Measurements from ENCODE around the gene AOX1. TPM values are rescaled to one million over a fixed set of nuclear protein-coding genes. Genes with fewer than 3 reads are reported as not detected.
"Not testable (repeated sequence)": the region's sequence is repeated elsewhere in the genome, so short reads cannot be mapped to it uniquely, and the experiment has no call there.

Gene AOX1
- polyA plus RNA-seq, 12 donors, result 0.66 to 1.5 (median 1.2) TPM; not detected in 2

DNA sequence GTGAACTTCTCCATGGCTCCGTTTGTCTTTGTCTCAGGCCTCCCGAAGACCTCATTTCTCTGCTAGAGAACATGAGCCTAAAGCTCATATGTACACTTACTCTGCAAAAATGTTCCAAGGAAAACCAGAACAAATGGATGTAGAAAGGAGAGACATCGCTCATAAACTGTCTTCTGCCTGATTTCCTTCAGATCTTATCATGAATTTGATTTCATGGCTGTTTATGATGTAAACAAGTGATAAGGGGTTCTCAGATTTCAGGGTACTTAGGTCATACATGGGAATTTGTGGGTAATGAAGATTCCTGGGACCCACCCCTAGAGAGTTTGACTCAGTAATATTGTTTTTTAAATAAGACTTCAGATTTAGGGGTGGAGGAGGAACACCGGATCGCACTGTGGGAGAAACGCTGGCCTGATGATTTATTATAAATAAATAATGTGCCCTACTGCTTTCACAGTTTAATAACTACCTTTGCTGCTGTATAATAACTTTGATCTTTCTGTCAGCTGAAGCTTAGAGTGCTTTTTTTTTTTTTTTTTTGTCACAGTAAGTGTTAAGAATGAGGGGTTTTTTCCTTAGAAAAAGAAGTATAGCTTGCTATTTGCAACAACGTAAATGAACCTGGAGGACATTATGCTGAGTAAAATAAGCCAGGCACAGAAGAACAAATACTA lies 14.9 kb downstream of the AOX1 start:
- no peak for DNase-seq

DNA sequence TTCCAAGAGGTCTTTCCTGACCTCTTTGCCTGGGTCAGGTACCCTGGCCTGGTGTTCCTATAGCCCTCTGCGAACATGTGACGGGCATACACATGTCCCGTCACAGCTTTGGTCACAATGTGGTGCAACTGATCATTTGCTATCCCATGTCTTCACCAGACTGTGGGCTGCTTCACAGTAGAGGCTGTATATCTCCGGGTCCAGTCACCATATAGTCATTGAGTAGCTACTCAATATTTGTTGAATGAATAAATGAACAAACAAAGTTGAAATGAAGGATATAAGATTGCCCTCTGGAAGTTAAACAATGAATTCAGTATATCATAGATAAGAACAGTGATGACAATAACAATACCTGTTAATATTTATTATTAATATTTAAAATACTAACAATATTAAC lies 16.8 kb downstream of the AOX1 start:
- DNase-seq, result no peak

DNA sequence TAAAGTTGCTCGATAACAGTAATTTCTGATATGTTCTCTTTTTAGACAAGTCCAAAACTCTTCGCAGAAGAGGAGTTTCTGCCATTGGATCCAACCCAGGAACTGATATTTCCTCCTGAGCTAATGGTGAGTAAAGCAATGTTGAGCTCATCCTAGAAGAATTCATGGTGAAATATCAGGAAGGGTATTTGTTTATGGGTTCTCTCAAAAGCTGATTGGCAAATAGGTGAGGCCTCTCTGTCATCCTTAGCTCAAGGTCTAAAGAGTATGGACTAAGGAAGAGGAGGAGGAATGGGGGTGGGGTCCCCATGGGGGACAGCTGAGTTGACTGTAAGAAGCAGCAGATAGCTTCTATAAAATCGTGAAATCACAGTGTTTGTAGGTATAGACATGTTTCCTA lies 18.2 kb downstream of the AOX1 start:
- no peak for DNase-seq

DNA sequence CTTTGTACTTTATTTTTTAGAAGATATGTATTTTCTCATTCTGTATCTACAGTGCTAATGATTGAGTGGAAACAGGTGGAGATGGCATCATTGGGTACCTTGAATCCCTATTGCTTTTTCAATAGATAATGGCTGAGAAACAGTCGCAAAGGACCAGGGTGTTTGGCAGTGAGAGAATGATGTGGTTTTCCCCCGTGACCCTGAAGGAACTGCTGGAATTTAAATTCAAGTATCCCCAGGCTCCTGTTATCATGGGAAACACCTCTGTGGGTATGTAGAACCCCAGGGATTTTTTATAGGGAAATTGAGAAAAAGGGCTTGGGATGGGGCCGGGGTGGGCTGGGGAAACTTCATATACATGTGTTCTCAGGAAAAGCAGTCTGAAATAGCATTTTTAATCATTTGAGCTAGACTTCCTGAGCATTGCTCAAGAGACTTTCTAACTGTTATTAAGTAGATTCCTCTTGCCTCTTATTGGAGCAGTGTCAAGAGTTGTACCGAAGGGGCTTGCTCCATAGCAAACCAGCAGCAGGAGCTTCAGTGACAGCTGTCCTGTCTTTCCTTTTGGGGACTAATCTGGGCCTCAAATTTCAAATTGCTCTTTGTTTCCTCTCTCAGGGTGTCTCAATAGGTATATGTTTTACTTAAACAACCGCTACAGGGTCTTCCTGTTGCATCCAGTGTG lies 18.9 kb downstream of the AOX1 start:
- no peak for DNase-seq

DNA sequence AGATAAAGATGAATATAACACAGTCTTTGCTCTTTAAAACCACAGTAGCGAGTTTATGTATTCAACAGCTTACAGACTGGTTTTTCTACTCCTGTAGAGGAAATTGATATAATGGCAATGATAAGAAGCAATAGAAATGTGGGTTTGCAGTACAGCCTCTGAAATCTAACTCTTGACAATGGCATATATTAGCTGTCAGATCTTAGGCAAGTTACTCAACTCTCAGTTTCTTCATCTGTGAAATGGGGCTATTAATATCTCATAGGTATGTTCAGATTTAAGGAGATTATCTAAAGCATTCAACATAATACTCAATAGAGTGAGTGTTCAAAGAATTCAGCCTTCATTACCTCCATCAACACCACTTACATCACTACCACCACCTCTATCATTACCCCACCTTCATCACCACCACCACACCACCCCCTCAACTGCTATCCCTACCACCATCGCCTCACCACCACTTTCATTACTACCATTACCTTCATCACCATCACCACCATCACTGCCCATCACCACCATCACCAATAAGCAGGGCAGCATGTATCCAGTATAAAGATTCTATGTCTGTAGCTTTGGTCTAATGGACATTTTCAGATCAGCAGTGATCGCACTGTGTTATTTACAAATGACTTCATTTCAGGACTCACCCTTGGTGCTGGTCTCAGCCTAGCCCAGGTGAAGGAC lies 22.7 kb downstream of the AOX1 start:
- DNase-seq, result no peak

DNA sequence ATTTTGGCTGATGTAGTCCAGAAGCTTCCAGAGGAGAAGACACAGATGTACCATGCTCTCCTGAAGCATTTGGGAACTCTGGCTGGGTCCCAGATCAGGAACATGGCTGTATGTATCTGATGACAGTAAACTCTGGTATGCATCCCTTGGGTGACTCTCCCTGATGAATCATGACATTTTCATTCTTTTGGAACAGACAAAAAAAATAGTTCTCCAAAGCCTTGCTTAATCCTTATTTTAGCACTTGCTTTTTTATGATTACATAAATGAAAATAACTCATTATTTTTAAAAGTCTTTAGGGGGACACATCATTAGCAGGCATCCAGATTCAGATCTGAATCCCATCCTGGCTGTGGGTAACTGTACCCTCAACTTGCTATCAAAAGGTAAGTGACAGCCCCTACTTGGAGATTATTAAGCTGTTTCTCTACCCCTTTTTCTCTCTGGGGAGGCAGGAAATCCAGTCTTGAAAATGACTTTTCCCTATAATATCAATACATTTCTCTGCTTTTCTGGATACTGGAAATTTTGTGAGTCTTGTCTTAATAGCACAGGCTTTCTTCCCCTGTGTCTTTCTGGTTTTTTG lies 23.3 kb downstream of the AOX1 start:
- no peak for DNase-seq

DNA sequence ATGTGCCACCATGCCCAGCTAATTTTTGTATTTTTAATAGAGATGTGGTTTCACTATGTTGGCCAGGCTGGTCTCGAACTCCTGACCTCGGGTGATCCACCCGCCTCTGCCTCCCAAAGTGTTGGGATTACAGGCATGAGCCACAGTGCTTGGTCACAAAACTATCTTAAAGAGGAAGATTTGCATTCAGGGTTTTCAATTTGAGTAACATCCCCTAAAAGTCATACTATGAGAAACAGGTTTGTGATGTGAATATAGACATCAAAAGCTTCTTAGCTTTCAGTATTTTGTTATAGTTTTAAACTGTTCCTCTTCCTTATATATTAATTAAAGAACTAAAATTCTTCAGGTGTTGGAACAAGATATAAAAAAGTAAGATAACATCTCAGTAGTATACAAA lies 24.4 kb downstream of the AOX1 start:
- DNase-seq, result not testable (repeated sequence)

DNA sequence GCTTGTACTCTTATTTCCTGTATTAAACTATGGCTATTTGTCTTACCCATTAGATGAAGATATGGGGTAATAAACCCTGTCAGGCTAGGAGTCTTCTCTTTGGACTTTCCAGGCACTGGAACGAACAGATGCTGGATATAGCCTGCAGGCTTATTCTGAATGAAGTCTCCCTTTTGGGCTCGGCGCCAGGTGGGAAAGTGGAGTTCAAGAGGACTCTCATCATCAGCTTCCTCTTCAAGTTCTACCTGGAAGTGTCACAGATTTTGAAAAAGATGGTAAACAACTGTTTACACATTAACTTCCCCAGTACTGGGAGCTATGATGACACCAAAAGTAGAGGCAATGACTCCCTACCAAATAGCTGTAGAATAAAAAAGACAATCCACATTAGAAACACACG lies 27.9 kb downstream of the AOX1 start:
- no peak for DNase-seq

DNA sequence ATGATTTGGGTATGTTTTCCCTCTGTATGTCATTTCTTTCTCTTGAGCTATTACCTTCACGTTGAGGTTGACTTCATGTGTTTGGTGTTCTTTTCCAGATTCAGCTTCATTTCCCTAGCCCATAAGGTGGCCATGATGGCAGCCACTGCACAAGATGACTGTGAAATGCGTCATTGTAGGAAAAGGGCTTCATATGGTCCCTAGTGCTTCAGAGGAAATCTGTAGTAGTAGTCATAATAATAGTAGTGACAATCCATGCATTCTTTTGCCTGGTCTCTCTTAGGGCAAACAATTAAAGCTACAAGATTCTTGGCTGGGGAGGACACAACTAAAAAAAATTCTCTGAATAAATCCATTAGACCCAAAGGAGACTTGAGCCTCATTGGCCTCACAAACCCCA lies 28.4 kb downstream of the AOX1 start:
- no peak for DNase-seq

DNA sequence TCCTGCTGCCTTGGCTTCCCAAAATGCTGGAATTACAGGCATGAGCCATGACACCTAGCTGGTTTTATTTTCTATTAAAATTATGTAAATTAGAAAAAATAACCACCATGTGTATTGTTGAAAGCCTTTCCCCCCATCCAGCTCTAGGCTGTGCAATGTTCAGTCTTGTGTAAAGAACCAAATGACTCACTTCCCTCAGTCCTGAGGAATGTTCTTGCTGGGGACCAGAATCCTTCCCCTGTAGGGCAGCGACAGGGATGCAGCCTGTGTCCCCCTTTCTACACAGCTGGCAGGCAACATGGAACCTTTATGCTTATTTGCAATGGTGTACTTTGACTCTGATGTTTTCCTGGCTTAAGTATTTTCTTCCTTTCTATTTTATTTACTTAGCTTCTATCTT lies 29.4 kb downstream of the AOX1 start:
- no peak for DNase-seq

DNA sequence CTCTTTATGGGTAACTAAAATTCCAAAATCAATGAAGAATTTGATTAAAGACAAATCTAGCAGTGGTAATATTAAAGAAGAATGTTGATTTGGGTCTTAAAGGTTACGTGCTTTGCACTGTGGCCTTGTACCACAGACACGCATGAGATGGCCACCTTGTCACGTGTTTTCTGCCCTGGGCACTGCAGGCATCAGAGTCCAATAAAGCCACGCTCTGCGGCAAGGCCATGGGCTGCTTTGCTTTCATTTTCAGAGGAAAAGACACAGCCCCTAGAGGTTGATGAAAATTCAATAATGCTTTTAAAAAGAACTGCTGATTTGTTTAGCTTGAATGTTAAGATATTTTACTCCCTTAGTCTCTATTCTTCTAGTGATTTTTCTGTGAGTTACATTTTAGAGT lies 30.4 kb downstream of the AOX1 start:
- DNase-seq, result no peak

DNA sequence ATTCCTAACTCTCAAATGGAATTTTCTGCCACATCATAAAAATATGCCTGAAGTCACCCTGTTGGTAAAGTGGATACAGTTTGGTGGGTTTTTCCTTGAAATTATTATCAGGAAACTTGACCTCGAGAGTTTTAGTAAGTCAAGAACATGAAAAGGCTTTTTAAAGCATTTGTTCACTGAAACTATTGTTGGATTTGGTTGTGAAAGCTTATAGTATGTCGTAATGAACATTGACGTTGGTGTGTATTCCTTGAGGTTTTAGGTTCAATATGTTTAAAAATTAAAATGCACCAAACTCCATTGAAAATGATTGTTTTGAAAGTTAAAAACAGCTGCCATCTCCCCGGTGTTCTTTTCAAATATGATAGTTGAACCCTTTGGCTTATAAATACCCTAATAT lies 30.8 kb downstream of the AOX1 start:
- no peak for DNase-seq

DNA sequence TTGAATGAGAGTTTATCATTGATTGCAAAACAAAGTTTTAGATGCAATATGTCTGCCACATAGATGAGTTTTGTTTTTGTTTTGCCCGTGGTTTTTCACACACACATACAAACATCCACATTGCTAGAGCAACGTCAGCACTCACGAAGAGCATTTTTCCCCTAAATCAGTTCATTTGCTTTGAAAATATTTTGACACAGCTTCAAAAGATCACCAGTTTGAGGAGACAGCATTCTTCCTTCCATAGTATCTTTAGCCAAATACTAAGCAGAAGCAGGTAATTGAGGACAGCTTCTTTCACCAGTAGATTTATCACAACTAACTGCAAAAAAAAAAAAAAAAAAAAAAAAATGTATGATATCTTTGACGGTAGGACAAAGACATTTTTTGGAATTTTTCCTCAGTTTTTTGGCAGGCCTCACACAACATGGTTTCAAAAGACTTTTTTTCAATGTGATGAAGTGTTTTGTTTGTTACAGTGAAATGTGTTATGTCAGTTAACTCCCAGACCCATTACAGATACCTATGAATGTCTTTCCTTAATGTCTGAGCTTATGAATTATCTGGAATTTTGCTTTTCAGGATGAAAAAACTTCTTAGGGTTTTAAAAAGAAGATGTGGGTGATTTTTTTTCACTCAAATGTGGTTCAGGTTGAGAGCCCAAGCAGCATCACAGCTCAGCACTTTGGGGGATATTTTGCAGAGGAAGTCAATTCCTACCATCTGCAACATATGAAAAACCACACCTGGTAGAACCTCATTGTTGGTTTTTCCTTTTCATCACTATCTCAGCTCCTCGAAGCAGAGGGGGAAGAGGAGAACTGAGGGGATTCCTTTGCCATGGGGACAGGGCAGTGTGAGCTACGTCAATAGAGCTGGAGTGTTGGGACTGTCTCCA lies 31.6 kb downstream of the AOX1 start:
- DNase-seq, result peak; percentile 18

DNA sequence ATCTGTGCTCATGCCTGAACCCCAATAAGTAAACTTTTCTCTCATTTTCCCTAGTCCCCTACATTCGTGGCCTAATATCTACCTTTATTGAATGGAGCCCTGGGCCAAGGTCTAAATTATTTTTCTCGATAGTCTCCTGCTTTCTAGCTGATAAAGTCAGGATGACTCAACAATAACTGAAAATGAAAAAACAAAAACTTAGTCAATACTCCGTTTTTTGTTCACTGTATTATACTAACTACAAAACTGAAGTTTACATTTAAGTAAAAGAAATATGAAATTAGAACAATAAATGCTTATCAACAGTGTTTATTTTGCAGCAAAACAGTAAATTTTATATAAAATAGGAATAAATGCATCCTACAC lies 32.2 kb downstream of the AOX1 start:
- no peak for DNase-seq

DNA sequence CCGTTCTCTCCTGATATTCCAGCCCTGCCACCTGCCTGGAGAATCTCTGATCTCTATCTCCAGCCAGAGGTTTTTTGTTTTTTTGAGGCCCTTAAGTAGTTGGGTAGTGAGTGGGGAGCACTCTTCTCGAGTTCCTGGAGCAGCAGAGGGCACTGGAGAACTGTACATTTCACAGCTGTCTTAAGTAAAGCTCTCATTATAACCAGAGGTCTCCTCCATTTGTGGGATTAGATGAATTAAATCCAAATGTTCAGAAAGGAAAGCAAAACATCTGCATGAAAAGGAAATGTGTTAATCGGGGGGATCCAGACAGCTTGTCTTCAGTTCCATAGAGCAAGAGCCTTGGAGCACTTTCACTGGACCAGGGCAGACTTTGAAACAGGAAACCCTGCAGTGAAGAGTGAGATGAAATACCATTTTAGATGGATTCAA lies 32.8 kb downstream of the AOX1 start:
- DNase-seq, result peak; percentile 17

DNA sequence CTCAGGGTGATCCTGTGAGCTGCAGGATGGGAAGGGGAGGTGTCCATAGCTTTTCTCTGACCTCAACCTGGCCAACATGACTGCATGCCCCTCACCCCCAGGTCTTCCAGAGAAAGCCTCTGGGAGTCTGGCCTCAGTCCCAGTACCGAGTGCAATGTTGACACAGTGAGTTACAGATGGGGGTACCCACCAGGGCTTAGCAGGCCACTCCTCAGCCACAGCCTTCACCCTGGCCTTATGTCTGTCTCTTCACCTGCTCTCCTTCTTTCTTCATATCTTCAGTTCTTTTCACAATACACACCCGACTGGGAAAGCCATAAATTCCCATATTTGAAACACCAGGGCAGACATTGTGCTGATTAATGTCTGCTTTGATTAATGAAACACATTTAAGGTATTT lies 33.5 kb downstream of the AOX1 start:
- DNase-seq, result no peak

DNA sequence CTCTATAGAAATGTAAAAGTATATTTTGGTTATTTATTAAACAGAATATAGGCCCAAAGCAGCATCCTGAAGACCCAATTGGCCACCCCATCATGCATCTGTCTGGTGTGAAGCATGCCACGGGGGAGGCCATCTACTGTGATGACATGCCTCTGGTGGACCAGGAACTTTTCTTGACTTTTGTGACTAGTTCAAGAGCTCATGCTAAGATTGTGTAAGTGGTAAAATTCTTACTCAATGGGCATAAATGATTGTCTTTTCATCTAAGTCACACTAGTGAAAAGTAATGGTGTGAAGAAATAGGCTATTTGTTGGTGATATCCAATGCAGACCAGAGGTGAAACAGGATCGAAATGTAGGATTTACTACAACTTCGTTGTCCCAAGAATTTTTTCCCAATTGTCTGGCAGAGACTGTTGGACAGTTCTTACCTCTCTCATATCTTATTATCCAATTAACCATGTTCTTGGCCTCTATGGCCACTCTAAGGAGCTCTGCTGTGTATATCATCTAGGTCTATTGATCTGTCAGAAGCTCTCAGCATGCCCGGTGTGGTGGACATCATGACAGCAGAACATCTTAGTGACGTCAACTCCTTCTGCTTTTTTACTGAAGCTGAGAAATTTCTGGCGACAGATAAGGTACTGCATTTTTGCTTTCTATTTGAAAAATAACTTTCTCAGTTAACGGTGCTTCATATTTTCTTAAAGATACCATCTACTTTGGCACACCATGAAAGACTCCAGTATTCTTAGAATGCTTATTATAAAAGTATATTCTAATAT lies 35.0 kb downstream of the AOX1 start:
- no peak for DNase-seq

DNA sequence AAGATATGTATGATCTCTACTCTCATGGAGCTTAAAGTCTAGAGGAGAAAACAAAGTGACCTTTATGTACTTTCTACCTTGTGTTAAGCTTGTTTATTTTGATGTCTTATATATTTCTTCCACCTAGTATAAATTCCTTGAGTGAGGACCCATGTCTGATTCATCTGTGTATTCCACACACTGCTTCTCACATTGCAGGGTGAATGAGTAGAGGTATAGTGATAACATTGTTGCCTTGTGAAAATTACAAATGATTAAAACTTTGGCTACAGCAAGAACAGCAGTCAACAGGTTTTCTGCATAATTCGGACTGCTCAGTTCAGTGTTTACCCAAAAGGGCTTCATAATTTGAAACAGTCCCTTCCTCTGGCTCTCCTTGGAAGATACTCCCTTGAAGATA lies 36.3 kb downstream of the AOX1 start:
- DNase-seq, result no peak

DNA sequence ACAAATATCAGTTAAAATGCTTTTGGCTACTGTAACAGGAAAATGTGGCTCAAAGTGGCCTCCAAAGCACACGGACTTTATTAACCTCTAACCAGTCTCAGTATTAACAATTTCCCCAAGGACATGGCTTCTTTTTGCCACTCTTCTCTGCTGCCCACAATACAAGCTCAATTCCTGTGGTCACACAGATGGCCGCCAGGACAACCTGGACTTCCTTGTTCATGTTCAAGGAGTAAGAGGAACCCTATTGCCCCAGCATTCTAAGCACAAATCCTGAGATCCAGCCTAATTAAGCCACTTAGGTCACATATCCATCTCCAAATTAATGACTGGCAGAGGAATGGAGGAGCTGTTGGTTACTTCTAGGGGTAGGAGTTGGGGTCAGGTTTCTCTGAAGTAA lies 38.2 kb downstream of the AOX1 start:
- DNase-seq, result no peak

DNA sequence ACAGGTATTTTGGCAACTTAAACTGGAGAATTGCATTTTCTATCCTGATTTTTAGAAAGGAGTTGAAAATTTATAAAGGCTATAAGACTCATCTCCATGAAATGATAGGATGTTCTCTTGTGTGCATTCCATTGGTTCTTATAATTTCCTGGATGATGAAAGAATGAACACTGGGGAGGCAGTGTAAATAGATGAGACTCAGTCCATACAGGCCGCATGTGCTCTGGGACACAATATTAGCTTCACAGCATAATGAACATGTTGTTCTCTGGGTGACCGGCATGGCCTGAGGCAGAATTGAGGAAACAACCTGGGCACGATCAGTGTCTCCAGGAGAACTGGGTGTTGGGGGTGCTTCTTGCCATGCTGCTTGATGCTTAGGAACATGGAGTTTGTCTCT lies 38.8 kb downstream of the AOX1 start:
- DNase-seq, result no peak

DNA sequence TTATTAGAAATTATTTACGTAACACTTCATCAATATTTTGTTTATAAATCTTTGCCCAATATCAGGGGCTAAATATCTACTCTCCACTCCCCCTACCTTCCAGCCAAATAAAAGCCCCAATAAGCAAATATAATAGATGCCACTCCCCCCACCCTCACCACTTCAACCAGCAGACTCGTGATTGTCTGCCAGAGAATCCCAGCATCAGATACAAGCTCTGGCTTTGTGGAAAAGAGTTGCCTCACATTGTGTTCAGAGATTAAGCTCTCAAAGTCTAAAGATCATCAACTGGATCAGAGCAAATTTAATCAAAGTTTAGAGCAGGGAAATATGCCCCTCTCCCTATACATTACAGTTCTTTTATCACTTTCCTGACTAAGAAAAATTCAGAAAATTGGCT lies 39.5 kb downstream of the AOX1 start:
- no peak for DNase-seq
